PC-3 (cell line): ENCODE data around the gene NEMP2.

Experiments
- EZH2phosphoT487 ChIP-seq: fragments of 300-600 bp; sonication (generic); IDR thresholded peaks from 2 replicates; pipeline ENCODE4 v1.6.1; 2018; ENCODE audit warnings: mild to moderate bottlenecking, antibody characterized with exemption, low read length, borderline replicate concordance
- TF ChIP-seq, protein P1 (sequence below): fragments of 300-600 bp; sonication (generic); conservative IDR thresholded peaks from 2 replicates; pipeline ENCODE4 v1.5.1; 2017; ENCODE audit warnings: antibody characterized with exemption, low read depth, mild to moderate bottlenecking, low read length

DNA sequence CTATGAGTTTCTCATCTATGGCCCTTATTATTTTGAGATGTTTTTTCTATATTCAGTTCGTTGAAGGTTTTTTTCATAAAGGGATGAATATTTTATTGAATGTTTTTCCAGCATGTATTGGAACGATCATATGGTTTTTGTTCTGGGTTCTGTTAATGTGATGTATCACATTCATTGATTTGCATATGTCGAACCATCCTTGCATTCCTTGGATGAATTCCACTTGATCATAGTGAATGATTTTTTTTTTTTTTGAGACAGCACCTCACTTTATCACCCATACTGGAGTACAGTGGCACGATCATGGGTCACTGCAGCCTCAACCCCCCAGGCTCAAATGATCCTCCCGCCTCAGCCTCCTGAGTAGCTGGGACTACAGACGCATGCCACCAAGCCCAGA is 5.5 kb upstream of the NEMP2 start:
- TF ChIP-seq, protein P1, sequence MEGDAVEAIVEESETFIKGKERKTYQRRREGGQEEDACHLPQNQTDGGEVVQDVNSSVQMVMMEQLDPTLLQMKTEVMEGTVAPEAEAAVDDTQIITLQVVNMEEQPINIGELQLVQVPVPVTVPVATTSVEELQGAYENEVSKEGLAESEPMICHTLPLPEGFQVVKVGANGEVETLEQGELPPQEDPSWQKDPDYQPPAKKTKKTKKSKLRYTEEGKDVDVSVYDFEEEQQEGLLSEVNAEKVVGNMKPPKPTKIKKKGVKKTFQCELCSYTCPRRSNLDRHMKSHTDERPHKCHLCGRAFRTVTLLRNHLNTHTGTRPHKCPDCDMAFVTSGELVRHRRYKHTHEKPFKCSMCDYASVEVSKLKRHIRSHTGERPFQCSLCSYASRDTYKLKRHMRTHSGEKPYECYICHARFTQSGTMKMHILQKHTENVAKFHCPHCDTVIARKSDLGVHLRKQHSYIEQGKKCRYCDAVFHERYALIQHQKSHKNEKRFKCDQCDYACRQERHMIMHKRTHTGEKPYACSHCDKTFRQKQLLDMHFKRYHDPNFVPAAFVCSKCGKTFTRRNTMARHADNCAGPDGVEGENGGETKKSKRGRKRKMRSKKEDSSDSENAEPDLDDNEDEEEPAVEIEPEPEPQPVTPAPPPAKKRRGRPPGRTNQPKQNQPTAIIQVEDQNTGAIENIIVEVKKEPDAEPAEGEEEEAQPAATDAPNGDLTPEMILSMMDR: no peak
- TF ChIP-seq EZH2phosphoT487: no peak
